ENCODE results near the gene HBG1.

- TF ChIP-seq CTCF (conservative IDR thresholded peaks at IDR 0.05; ENCODE audit: low read length): no peak
- no peak for TF ChIP-seq EZH2phosphoT487 (IDR thresholded peaks at IDR 0.05; ENCODE audit: borderline replicate concordance)
These were observed 28.2 kb upstream of the HBG1 start for GRCh38 chr11:5277807-5278382.

Measured in Loucy (cell line).